CD14-positive monocyte (primary cell): ENCODE data around the gene TXNL1. TPM values are rescaled to one million over a fixed set of nuclear protein-coding genes. Genes with fewer than 3 reads are reported as not detected.
A peak's percentile ranks its signal among the peaks of the same experiment; 100 is the strongest.

Experiments used
- DNase-seq, 3 donors: peaks; one replicate each; pipeline ENCODE4 v3.0.0-alpha.2; 2011 to 2022
- H2AFZ ChIP-seq: 2 replicates; pipeline ENCODE4 v1.6.0; 2012; ENCODE audit warnings: mild to moderate bottlenecking, low read depth, low read length, inconsistent platforms; ENCODE audit not compliant: insufficient read depth, poor library complexity, severe bottlenecking
- H3K27ac ChIP-seq, 2 donors: 1 replicate in 1 of 2; 2 replicates in 1 of 2; pipeline ENCODE4 v1.5.1; 2012 to 2013; ENCODE audit warnings: low read length in 2 of 2, control low read depth in 1 of 2, inconsistent platforms in 1 of 2, low read depth in 1 of 2, mild to moderate bottlenecking in 1 of 2
- H3K27me3 ChIP-seq, 2 donors: one replicate each; pipeline versions ENCODE4 v1.6.0 to v1.6.1; 2011 to 2013; ENCODE audit warnings: low read length in 2 of 2; ENCODE audit not compliant: control insufficient read depth in 2 of 2, insufficient read depth in 2 of 2
- H3K36me3 ChIP-seq, 2 donors: replicated peaks in 1 of 2; 1 replicate in 1 of 2; 2 replicates in 1 of 2; pipeline versions ENCODE4 v1.5.1 to v1.6.1; 2012 to 2013; ENCODE audit warnings: low read length in 2 of 2, control low read depth in 1 of 2, inconsistent platforms in 1 of 2, mild to moderate bottlenecking in 1 of 2; ENCODE audit not compliant: insufficient read depth in 2 of 2, control insufficient read depth in 1 of 2
- H3K4me1 ChIP-seq, 2 donors: 1 replicate in 1 of 2; 2 replicates in 1 of 2; pipeline versions ENCODE4 v1.5.1 to v1.6.1; 2012 to 2013; ENCODE audit warnings: low read length in 2 of 2, control low read depth in 1 of 2, inconsistent platforms in 1 of 2, mild to moderate bottlenecking in 1 of 2, moderate library complexity in 1 of 2; ENCODE audit not compliant: insufficient read depth in 2 of 2, control insufficient read depth in 1 of 2
- H3K4me2 ChIP-seq: replicated peaks from 2 replicates; pipeline ENCODE3; 2012; ENCODE audit warnings: low read length, moderate library complexity, mild to moderate bottlenecking; ENCODE audit not compliant: poor library complexity, severe bottlenecking; ENCODE audit errors: extremely low read depth
- H3K4me3 ChIP-seq, 3 experiments: fragments of 200-600 bp in 1 of 3; sonication (generic) in 1 of 3; replicated peaks in 1 of 3; 1 replicate in 2 of 3; 2 replicates in 1 of 3; pipeline ENCODE4 v1.5.1; 2011 to 2013; ENCODE audit warnings: low read length in 3 of 3, mild to moderate bottlenecking in 3 of 3, control low read depth in 2 of 3, low read depth in 2 of 3, inconsistent platforms in 1 of 3, moderate library complexity in 1 of 3
- H3K79me2 ChIP-seq: 2 replicates; pipeline ENCODE4 v1.6.0; 2012; ENCODE audit warnings: mild to moderate bottlenecking, control low read depth, inconsistent platforms, low read length, moderate library complexity; ENCODE audit not compliant: insufficient read depth
- H3K9ac ChIP-seq: 2 replicates; pipeline ENCODE4 v1.6.0; 2017; ENCODE audit warnings: low read length, mild to moderate bottlenecking; ENCODE audit not compliant: insufficient read depth, poor library complexity, severe bottlenecking
- H3K9me3 ChIP-seq, 2 donors: replicated peaks in 1 of 2; 1 replicate in 1 of 2; 2 replicates in 1 of 2; pipeline versions ENCODE4 v1.5.1 to v1.6.1; 2012 to 2013; ENCODE audit warnings: low read length in 2 of 2, control low read depth in 1 of 2; ENCODE audit not compliant: control insufficient read depth in 1 of 2, insufficient read depth in 1 of 2
- H4K20me1 ChIP-seq: 2 replicates; pipeline ENCODE4 v1.6.0; 2012; ENCODE audit warnings: mild to moderate bottlenecking, low read length, control low read depth, moderate library complexity; ENCODE audit not compliant: insufficient read depth
- H3K27ac Mint-ChIP-seq, 7 donors: one replicate each; pipeline ENCODE4 v1.8.0; 2020; ENCODE audit warnings: mild to moderate bottlenecking in 7 of 7, mixed read lengths in 7 of 7, moderate library complexity in 6 of 7, inconsistent platforms in 2 of 7
- H3K27me3 Mint-ChIP-seq, 3 donors: one replicate each; pipeline ENCODE4 v1.8.0; 2021 to 2022; ENCODE audit warnings: low read depth in 3 of 3, mild to moderate bottlenecking in 3 of 3, mixed read lengths in 3 of 3, moderate library complexity in 3 of 3, inconsistent platforms in 1 of 3
- H3K36me3 Mint-ChIP-seq, 2 donors: one replicate each; pipeline ENCODE4 v1.8.0; 2020; ENCODE audit warnings: mixed read lengths in 2 of 2, inconsistent platforms in 1 of 2, mild to moderate bottlenecking in 1 of 2
- H3K4me1 Mint-ChIP-seq: one replicate; pipeline ENCODE4 v1.8.0; 2020; ENCODE audit warnings: mild to moderate bottlenecking, mixed read lengths
- H3K4me3 Mint-ChIP-seq, 2 donors: one replicate each; pipeline ENCODE4 v1.8.0; 2020; ENCODE audit warnings: mild to moderate bottlenecking in 2 of 2, mixed read lengths in 2 of 2, moderate library complexity in 1 of 2
- H3K9me3 Mint-ChIP-seq, 7 donors: one replicate each; pipeline ENCODE4 v1.8.0; 2020 to 2022; ENCODE audit warnings: mixed read lengths in 7 of 7, mild to moderate bottlenecking in 6 of 7, moderate library complexity in 6 of 7, inconsistent platforms in 2 of 7
- CTCF ChIP-seq: fragments of 200-600 bp; IDR thresholded peaks from one replicate; pipeline ENCODE4 v1.8.0; 2022; ENCODE audit warnings: antibody characterized with exemption, mild to moderate bottlenecking
- WGBS: methylation state at CpG from one replicate; pipeline ENCODE4 v1.1.5; 2013; ENCODE audit warnings: missing lambda C conversion rate; ENCODE audit not compliant: insufficient coverage; 5-methylcytosine and 5-hydroxymethylcytosine counted together
- intact Hi-C, 2 donors: fragments of 100-400 bp; cut with micrococcal nuclease; formaldehyde crosslinking; loops; one replicate each; pipeline versions ENCODE4 v1.15.0 to v1.15.1; 2023
- polyA plus RNA-seq, 3 donors: library from polyadenylated mRNA; depleted of rRNA in 1 of 3; unstranded in 2 of 3; stranded (reverse) in 1 of 3; fragments of 300-500 nt in 2 of 3; fragments of >200 nt in 1 of 3; fragmentation: Illumina TruSeq in 2 of 3; gene quantifications; 1 replicate in 2 of 3; 2 replicates in 1 of 3; pipeline ENCODE4 v1.2.3, GENCODE V29; 2012 to 2021

The TXNL1 gene
- polyA plus RNA-seq, 3 donors: 22.3 to 80.4 (median 77.8) TPM

- no peaks in the 10 kb centered on the region for H3K9me3 ChIP-seq
- Mint-ChIP-seq H3K4me3 (no peak overlapping the region), H3K27ac (no peak overlapping the region), H3K9me3 (peaks cover 0 to 3% (median 0%) of the 10 kb centered on the region in 7 donors), H3K4me1 (peaks cover 47% of the 10 kb centered on the region), H3K27me3 (no peaks in the 10 kb centered on the region), H3K36me3 (peaks cover 0 to 3% of the 10 kb centered on the region in 2 donors)
- H4K20me1 ChIP-seq: peaks cover 8% of the 10 kb centered on the region
- no peak overlapping the region for H3K9ac ChIP-seq
- H3K27ac ChIP-seq: no peak overlapping the region
- H3K36me3 ChIP-seq: no peaks in the 10 kb centered on the region
- intact Hi-C loops: loop anchor here (2.0 to 10.0 kb wide), 4 partner anchors 13 to 1325 kb away; partner anchors contain the start of gene TCF4 (in 1 of the 2)
- no peak overlapping the region for H3K4me2 ChIP-seq
- no peak overlapping the region for H2AFZ ChIP-seq
- no peaks in the 10 kb centered on the region for H3K27me3 ChIP-seq
- WGBS: 100% methylated on average over 1 of the region's 1 CpG
- DNase-seq: no peak
- H3K4me3 ChIP-seq: no peak overlapping the region
- peaks cover 35% of the 10 kb centered on the region for H3K79me2 ChIP-seq
- H3K4me1 ChIP-seq: peaks cover 37 to 46% of the 10 kb centered on the region in 2 donors
- no peak for TF ChIP-seq CTCF
Measured at GRCh38 chr18:56649996-56650395, 11.6 kb upstream of the TXNL1 start.

GRCh38 chr18:56647951-56648893, 9.8 kb upstream of the TXNL1 start:
- H3K4me2 ChIP-seq: no peak overlapping the region
- no peak for TF ChIP-seq CTCF
- peaks cover 31% of the 10 kb centered on the region for H3K4me1 Mint-ChIP-seq

More at GRCh38 chr18:56647951-56648893, 9.8 kb upstream of the TXNL1 start:
- Mint-ChIP-seq H3K27ac (peak overlapping the region in 5 of 7 donors; percentile 24 to 86 (median 31)), H3K36me3 (peaks cover 0 to 3% of the 10 kb centered on the region in 2 donors), H3K27me3 (no peaks in the 10 kb centered on the region), H3K9me3 (no peaks in the 10 kb centered on the region), H3K4me3 (no peak overlapping the region)
- H3K4me3 ChIP-seq: no peak overlapping the region
- H3K27ac ChIP-seq: no peak overlapping the region
- no CpG with 5 or more reads among the region's 3 CpGs for WGBS
- H3K36me3 ChIP-seq: no peaks in the 10 kb centered on the region
- no peaks in the 10 kb centered on the region for H4K20me1 ChIP-seq
- intact Hi-C loops: no loop called here
- no peaks in the 10 kb centered on the region for H3K9me3 ChIP-seq
- H3K79me2 ChIP-seq: peaks cover 18% of the 10 kb centered on the region
- no peaks in the 10 kb centered on the region for H3K27me3 ChIP-seq
- peak in 1 of 3 donors; percentile 34 for DNase-seq
- H3K9ac ChIP-seq: no peak overlapping the region
- peaks cover 21 to 28% of the 10 kb centered on the region in 2 donors for H3K4me1 ChIP-seq
- peak overlapping the region; percentile 13 for H2AFZ ChIP-seq
